ENCODE data around the gene KCNH5.

KCNH5 gene

DNA sequence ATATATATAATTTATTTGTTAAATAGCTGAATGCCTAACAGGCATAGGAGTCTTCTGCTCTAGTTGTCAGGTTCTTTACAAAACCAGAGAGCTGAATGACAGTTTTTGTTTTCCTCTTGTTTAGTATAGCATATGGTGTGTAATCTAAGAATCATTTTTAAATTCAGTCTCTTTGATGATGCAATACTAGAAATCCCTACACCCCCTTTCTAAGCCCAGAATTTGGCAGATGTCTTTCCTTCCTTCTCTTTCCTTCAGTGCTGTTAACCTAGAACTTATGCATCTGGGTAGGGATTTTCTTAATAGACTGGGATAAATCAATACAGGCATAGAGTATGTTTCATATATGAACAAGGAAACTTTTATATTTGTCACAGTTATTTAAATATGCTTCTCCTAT lies 198.1 kb downstream of the KCNH5 start:
- no peaks in the 10 kb centered on the region for H3K9me2 ChIP-seq (ENCODE audit: low read depth, low read length)
- no peak overlapping the region for H3K27ac ChIP-seq (ENCODE audit: low read depth, low read length, poor library complexity, severe bottlenecking)
- TF ChIP-seq, protein P1, sequence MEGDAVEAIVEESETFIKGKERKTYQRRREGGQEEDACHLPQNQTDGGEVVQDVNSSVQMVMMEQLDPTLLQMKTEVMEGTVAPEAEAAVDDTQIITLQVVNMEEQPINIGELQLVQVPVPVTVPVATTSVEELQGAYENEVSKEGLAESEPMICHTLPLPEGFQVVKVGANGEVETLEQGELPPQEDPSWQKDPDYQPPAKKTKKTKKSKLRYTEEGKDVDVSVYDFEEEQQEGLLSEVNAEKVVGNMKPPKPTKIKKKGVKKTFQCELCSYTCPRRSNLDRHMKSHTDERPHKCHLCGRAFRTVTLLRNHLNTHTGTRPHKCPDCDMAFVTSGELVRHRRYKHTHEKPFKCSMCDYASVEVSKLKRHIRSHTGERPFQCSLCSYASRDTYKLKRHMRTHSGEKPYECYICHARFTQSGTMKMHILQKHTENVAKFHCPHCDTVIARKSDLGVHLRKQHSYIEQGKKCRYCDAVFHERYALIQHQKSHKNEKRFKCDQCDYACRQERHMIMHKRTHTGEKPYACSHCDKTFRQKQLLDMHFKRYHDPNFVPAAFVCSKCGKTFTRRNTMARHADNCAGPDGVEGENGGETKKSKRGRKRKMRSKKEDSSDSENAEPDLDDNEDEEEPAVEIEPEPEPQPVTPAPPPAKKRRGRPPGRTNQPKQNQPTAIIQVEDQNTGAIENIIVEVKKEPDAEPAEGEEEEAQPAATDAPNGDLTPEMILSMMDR (IDR thresholded peaks at IDR 0.05; ENCODE audit: low read length): no peak
- TF ChIP-seq EZH2 (IDR thresholded peaks at IDR 0.05; ENCODE audit: borderline replicate concordance, low read length): no peak
- no peaks in the 10 kb centered on the region for H4K20me1 ChIP-seq (ENCODE audit: insufficient read depth, low read length)
- H3K4me2 ChIP-seq (ENCODE audit: low read length): no peak overlapping the region
- H3K4me3 ChIP-seq (ENCODE audit: low read depth, low read length, poor library complexity, severe bottlenecking): no peak overlapping the region
- no peaks in the 10 kb centered on the region for H3K4me1 ChIP-seq (ENCODE audit: insufficient read depth, low read length, severe bottlenecking)
- no peaks in the 10 kb centered on the region for H3K79me2 ChIP-seq (ENCODE audit: insufficient read depth, low read length)
- no peak overlapping the region for H2AFZ ChIP-seq (ENCODE audit: low read length)
- no peaks in the 10 kb centered on the region for H3F3A ChIP-seq (ENCODE audit: insufficient read depth, low read length)
- no peaks in the 10 kb centered on the region for H3K9me3 ChIP-seq (ENCODE audit: low read length)
- H3K36me3 ChIP-seq (ENCODE audit: insufficient read depth, low read length): no peaks in the 10 kb centered on the region
- no peak overlapping the region for H3K9ac ChIP-seq (ENCODE audit: low read length)
- H3K27me3 ChIP-seq (ENCODE audit: insufficient read depth, low read length): no peaks in the 10 kb centered on the region

DNA sequence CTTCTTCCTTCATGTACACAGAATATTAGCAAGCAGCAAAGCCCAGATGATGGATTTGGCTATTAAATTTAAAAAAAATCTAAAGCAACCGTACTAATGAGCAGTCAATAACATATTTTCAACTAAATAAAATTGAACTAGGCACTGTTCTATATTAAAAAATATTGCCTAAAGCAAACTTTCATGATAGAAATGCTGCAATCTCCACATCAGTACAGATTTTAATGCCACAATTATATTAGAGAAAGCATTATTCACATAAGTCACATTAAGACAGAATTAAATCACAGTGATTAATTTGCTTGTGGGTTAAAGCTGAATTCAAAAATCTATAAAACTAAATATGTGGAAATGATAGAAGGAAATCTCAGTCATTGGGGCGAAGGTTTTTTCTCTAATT lies 200.7 kb downstream of the KCNH5 start:
- Histone ChIP-seq H3K4me1 (ENCODE audit: insufficient read depth, low read length, severe bottlenecking) (no peaks in the 10 kb centered on the region), H2AFZ (ENCODE audit: low read length) (no peak overlapping the region), H3K79me2 (ENCODE audit: insufficient read depth, low read length) (no peaks in the 10 kb centered on the region), H4K20me1 (ENCODE audit: insufficient read depth, low read length) (no peaks in the 10 kb centered on the region), H3K9ac (ENCODE audit: low read length) (no peak overlapping the region), H3K9me3 (ENCODE audit: low read length) (no peaks in the 10 kb centered on the region), H3K27me3 (ENCODE audit: insufficient read depth, low read length) (no peaks in the 10 kb centered on the region), H3K4me2 (ENCODE audit: low read length) (no peak overlapping the region), H3K9me2 (ENCODE audit: low read depth, low read length) (no peaks in the 10 kb centered on the region), H3K4me3 (ENCODE audit: low read depth, low read length, poor library complexity, severe bottlenecking) (no peak overlapping the region), H3F3A (ENCODE audit: insufficient read depth, low read length) (no peaks in the 10 kb centered on the region), H3K36me3 (ENCODE audit: insufficient read depth, low read length) (no peaks in the 10 kb centered on the region), H3K27ac (ENCODE audit: low read depth, low read length, poor library complexity, severe bottlenecking) (no peak overlapping the region)
- TF ChIP-seq, protein P1 (IDR thresholded peaks at IDR 0.05; ENCODE audit: low read length): no peak
- no peak for TF ChIP-seq EZH2 (IDR thresholded peaks at IDR 0.05; ENCODE audit: borderline replicate concordance, low read length)

DNA sequence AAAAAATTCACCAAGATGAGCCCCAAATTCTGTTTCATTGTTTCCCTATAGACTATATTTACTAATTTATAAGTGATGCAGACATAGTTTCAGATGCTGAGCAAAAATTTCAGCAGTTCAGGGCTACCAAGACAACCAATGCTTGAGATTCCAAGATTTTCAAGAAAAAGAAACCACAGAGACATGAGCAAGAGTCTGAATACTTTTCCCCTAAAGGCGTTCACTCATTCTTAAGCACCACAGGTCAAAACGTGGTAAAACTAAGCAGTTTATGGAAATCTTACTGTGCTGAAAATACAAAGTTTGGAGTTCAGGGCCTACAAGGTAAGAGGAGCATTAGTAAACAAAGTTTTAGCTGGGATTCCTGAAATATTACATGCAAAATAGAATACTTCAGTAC lies 221.2 kb downstream of the KCNH5 start:
- Histone ChIP-seq H3K79me2 (ENCODE audit: insufficient read depth, low read length) (no peaks in the 10 kb centered on the region), H2AFZ (ENCODE audit: low read length) (no peak overlapping the region), H3K27me3 (ENCODE audit: insufficient read depth, low read length) (no peaks in the 10 kb centered on the region), H3K9me3 (ENCODE audit: low read length) (no peaks in the 10 kb centered on the region), H3K9ac (ENCODE audit: low read length) (no peak overlapping the region), H3K4me3 (ENCODE audit: low read depth, low read length, poor library complexity, severe bottlenecking) (no peak overlapping the region), H3K36me3 (ENCODE audit: insufficient read depth, low read length) (no peaks in the 10 kb centered on the region), H3K4me1 (ENCODE audit: insufficient read depth, low read length, severe bottlenecking) (no peaks in the 10 kb centered on the region), H3K9me2 (ENCODE audit: low read depth, low read length) (no peaks in the 10 kb centered on the region), H3K4me2 (ENCODE audit: low read length) (no peak overlapping the region), H4K20me1 (ENCODE audit: insufficient read depth, low read length) (no peaks in the 10 kb centered on the region), H3K27ac (ENCODE audit: low read depth, low read length, poor library complexity, severe bottlenecking) (no peak overlapping the region), H3F3A (ENCODE audit: insufficient read depth, low read length) (no peaks in the 10 kb centered on the region)
- no peak for TF ChIP-seq EZH2 (IDR thresholded peaks at IDR 0.05; ENCODE audit: borderline replicate concordance, low read length)
- TF ChIP-seq, protein P1 (IDR thresholded peaks at IDR 0.05; ENCODE audit: low read length): no peak
